Adrenal gland (tissue), 12 donors: ENCODE measurements around the gene SV2C. TPM values are rescaled to one million over a fixed set of nuclear protein-coding genes. Genes with fewer than 3 reads are reported as not detected.

Experiments used
- DNase-seq, 7 donors: peaks; one replicate each; pipeline ENCODE4 v3.0.0-alpha.2; 2019 to 2020
- H3K27ac ChIP-seq, 5 donors: fragments of 200-600 bp; sonication (generic) in 4 of 5; 1 replicate in 3 of 5; 2 replicates in 2 of 5; pipeline versions ENCODE4 v1.5.1 to v1.8.0; 2016 to 2020; ENCODE audit warnings: mild to moderate bottlenecking in 1 of 5
- H3K27me3 ChIP-seq: fragments of 200-600 bp; 2 replicates; pipeline ENCODE4 v1.8.0; 2021
- H3K36me3 ChIP-seq, 2 donors: fragments of 200-600 bp; replicated peaks in 1 of 2; 1 replicate in 1 of 2; 2 replicates in 1 of 2; pipeline versions ENCODE4 v1.5.1 to v1.8.0; 2018 to 2022
- H3K4me1 ChIP-seq, 2 donors: fragments of 200-600 bp; replicated peaks in 1 of 2; 1 replicate in 1 of 2; 2 replicates in 1 of 2; pipeline versions ENCODE4 v1.5.1 to v1.8.0; 2018 to 2021
- H3K4me3 ChIP-seq, 4 donors: fragments of 200-600 bp; sonication (generic) in 3 of 4; one replicate each; pipeline ENCODE4 v1.5.1; 2016 to 2018
- H3K9me3 ChIP-seq, 3 donors: fragments of 200-600 bp; sonication (generic) in 1 of 3; replicated peaks in 1 of 3; 1 replicate in 2 of 3; 2 replicates in 1 of 3; pipeline versions ENCODE4 v1.5.1 to v1.8.0; 2016 to 2021
- CTCF ChIP-seq, 6 experiments: fragments of 450-650 bp in 4 of 6; fragments of 200-600 bp in 2 of 6; sonication (generic) in 1 of 6; IDR thresholded peaks; 1 replicate in 5 of 6; 2 replicates in 1 of 6; pipeline versions ENCODE4 v1.5.1 to v1.8.0; 2016 to 2021; ENCODE audit warnings: antibody characterized with exemption in 6 of 6, mild to moderate bottlenecking in 2 of 6, moderate library complexity in 1 of 6
- POLR2A ChIP-seq, 2 donors: fragments of 450-650 bp; IDR thresholded peaks; one replicate each; pipeline ENCODE4 v1.6.1; 2017; ENCODE audit warnings: antibody characterized with exemption in 2 of 2, mild to moderate bottlenecking in 2 of 2, moderate library complexity in 1 of 2
- WGBS, 4 donors: extraction: QIAGEN DNeasy Blood & Tissue Kit in 2 of 4; methylation state at CpG; one replicate each; pipeline versions ENCODE4 v1.1.5 to v1.1.7; 2013 to 2017; 5-methylcytosine and 5-hydroxymethylcytosine counted together
- intact Hi-C, 2 donors: fragments of 100-400 bp; cut with DNase I; formaldehyde crosslinking; loops; one replicate each; pipeline versions ENCODE4 v1.14.1 to v1.15.0; 2022 to 2023
- polyA plus RNA-seq, 3 donors: library from polyadenylated mRNA; stranded (reverse); fragments of 200-250 nt in 2 of 3; fragments of 350-450 nt in 1 of 3; fragmentation: Illumina TruSeq in 1 of 3; extraction: RNeasy Lipid Tissue Mini Kit (QIAGEN cat#74804) in 1 of 3; gene quantifications; one replicate each; pipeline ENCODE4 v1.2.3, GENCODE V29; 2013 to 2014
- total RNA-seq, 9 donors: library from RNA; depleted of rRNA in 4 of 9; stranded (reverse); fragments of >200 nt in 4 of 9; fragments of 120-200 nt in 1 of 9; fragmentation: NEBNext Ultra II Directional in 1 of 9; extraction: Animal tissue kit (Norgen Biotek cat#: 25700) in 1 of 9; gene quantifications; one replicate each; pipeline versions ENCODE4 v1.1.0 to v1.2.4, GENCODE V29; 2013 to 2023
- donor health status: healthy with polysubstance abuse.
- donor health status: Bipolar disorder and iron deficiency.
- donor health status: DM: yes; HTN: yes; CAD: no.
- donor health status: DM: no; HTN: no; CAD: no.
- donor health status: DM: no; HTN: no; CAD: no.
- donor health status: DM: yes; HTN: yes; CAD: no.

Gene SV2C
- total and polyA plus RNA-seq, 12 donors = under 0.01 to 0.96 (median 0.19) TPM; not detected in 1

- intact Hi-C loops = no loop called here
- 55 to 71% (median 61%) methylated on average over 3 of the region's 3 CpGs for WGBS, 4 donors
- no peak for TF ChIP-seq CTCF (IDR thresholded peaks at IDR 0.05)
- no peak for TF ChIP-seq POLR2A (IDR thresholded peaks at IDR 0.05)
Measured at GRCh38 chr5:76152161-76152560, 69.0 kb downstream of the SV2C start.

GRCh38 chr5:76152700-76153099 is 69.5 kb downstream of the SV2C start:
- 53 to 79% (median 70%) methylated on average over 1 of the region's 1 CpG for WGBS, 4 donors
- Histone ChIP-seq H3K9me3 (peaks cover 0 to 9% (median 0%) of the 10 kb centered on the region in 3 donors), H3K4me3 (no peak overlapping the region), H3K4me1 (peaks cover 0 to 8% of the 10 kb centered on the region in 2 donors), H3K27me3 (no peaks in the 10 kb centered on the region), H3K27ac (no peak overlapping the region), H3K36me3 (peaks cover 0 to 3% of the 10 kb centered on the region in 2 donors)
- no peak for TF ChIP-seq POLR2A (IDR thresholded peaks at IDR 0.05)
- no peak for TF ChIP-seq CTCF (IDR thresholded peaks at IDR 0.05)
- intact Hi-C loops = no loop called here
- no peak for DNase-seq

More at GRCh38 chr5:76152161-76152560, 69.0 kb downstream of the SV2C start:
- no peak for DNase-seq
- H3K4me3 ChIP-seq = no peak overlapping the region
- no peak overlapping the region for H3K27ac ChIP-seq
- H3K27me3 ChIP-seq = no peaks in the 10 kb centered on the region
- H3K9me3 ChIP-seq = peaks cover 0 to 6% (median 0%) of the 10 kb centered on the region in 3 donors
- H3K36me3 ChIP-seq = peaks cover 0 to 3% of the 10 kb centered on the region in 2 donors
- H3K4me1 ChIP-seq = peaks cover 0 to 8% of the 10 kb centered on the region in 2 donors

- Histone ChIP-seq H3K27me3 (no peaks in the 10 kb centered on the region), H3K36me3 (peaks cover 0 to 3% of the 10 kb centered on the region in 2 donors), H3K4me1 (peaks cover 0 to 4% of the 10 kb centered on the region in 2 donors), H3K27ac (no peak overlapping the region), H3K9me3 (peaks cover 0 to 9% (median 0%) of the 10 kb centered on the region in 3 donors), H3K4me3 (no peak overlapping the region)
- 68 to 87% (median 83%) methylated on average over 2 of the region's 2 CpGs for WGBS, 4 donors
- no peak for DNase-seq
- TF ChIP-seq CTCF (IDR thresholded peaks at IDR 0.05) = no peak
- no peak for TF ChIP-seq POLR2A (IDR thresholded peaks at IDR 0.05)
- intact Hi-C loops = no loop called here
Measured at GRCh38 chr5:76153271-76153670, 70.1 kb downstream of the SV2C start.

GRCh38 chr5:76154009-76154690 is 71.0 kb downstream of the SV2C start:
- no peak for TF ChIP-seq CTCF (IDR thresholded peaks at IDR 0.05)
- intact Hi-C loops = no loop called here
- Histone ChIP-seq H3K27me3 (no peaks in the 10 kb centered on the region), H3K9me3 (peaks cover 0 to 9% (median 0%) of the 10 kb centered on the region in 3 donors), H3K27ac (no peak overlapping the region), H3K36me3 (peaks cover 0 to 3% of the 10 kb centered on the region in 2 donors), H3K4me1 (no peaks in the 10 kb centered on the region), H3K4me3 (no peak overlapping the region)
- 84 to 87% (median 85%) methylated on average over 3 of the region's 3 CpGs for WGBS, 4 donors
- no peak for DNase-seq
